GM12878 (cell line): Measurements from ENCODE around the gene SKAP1. TPM values are rescaled to one million over a fixed set of nuclear protein-coding genes. Genes with fewer than 3 reads are reported as not detected.
A peak's percentile ranks its signal among the peaks of the same experiment; 100 is the strongest.

ENCODE experiments used
- ATAC-seq: fragments of 200-7000 bp; cut with Tn5 transposase; 3 replicates; pipeline ENCODE4 v1.9.1; 2020; ENCODE audit warnings: mild to moderate bottlenecking, moderate library complexity
- BruUV-seq: library from RNA; stranded (reverse); fragments of 400-500 nt; replicated peaks from 2 replicates; lab custom pipeline; 2021; lab: Mats Ljungman, UMichigan
- CTCF ChIA-PET: fragments of 300-600 bp; sonication (Branson Sonifier 250); formaldehyde crosslinking; extraction: SDS; loops from one replicate; lab custom pipeline; 2021; ENCODE audit warnings: inconsistent platforms; lab: Yijun Ruan, JAX
- POLR2A ChIA-PET: fragments of 350-600 bp; formaldehyde crosslinking; extraction: SDS; loops from one replicate; lab custom pipeline; 2021; ENCODE audit warnings: inconsistent platforms; lab: Charles Lee
- RAD21 ChIA-PET: fragments of 300-600 bp; sonication (Branson Sonifier 250); formaldehyde crosslinking; loops from one replicate; lab custom pipeline; 2023; ENCODE audit warnings: antibody characterized with exemption; ENCODE audit not compliant: unreplicated experiment; lab: Charles Lee
- SMC1A ChIA-PET: fragments of 300-600 bp; sonication (Branson Sonifier 250); formaldehyde crosslinking; loops from one replicate; lab custom pipeline; 2023; ENCODE audit not compliant: unreplicated experiment, uncharacterized antibody; lab: Charles Lee
- DNase-seq: peaks from one replicate; pipeline ENCODE4 v3.0.0-alpha.2; 2011; ENCODE audit warnings: low read depth, low spot score
- FAIRE-seq: peaks from 3 replicates; lab custom pipeline; 2011; peaks lifted over from hg19 to GRCh38; lab: Jason Lieb, UNC
- H2AFZ ChIP-seq: 2 replicates; pipeline ENCODE4 v1.6.0; 2011; ENCODE audit warnings: low read depth, low read length, control low read depth; ENCODE audit not compliant: control insufficient read depth
- H3K27ac ChIP-seq: 2 replicates; pipeline ENCODE4 v1.5.1; 2011; ENCODE audit warnings: control low read depth; ENCODE audit not compliant: control insufficient read depth, insufficient read depth
- H3K27me3 ChIP-seq, 2 experiments: replicated peaks in 1 of 2; 2 replicates each; pipeline versions ENCODE4 v1.6.0 to v1.6.1; 2011; ENCODE audit warnings: low read length in 1 of 2; ENCODE audit not compliant: control insufficient read depth in 2 of 2, insufficient read depth in 2 of 2
- H3K36me3 ChIP-seq, 2 experiments: 2 replicates each; pipeline ENCODE4 v1.5.1; 2011; ENCODE audit warnings: low read length in 1 of 2; ENCODE audit not compliant: control insufficient read depth in 2 of 2, insufficient read depth in 2 of 2
- H3K4me1 ChIP-seq: 2 replicates; pipeline ENCODE4 v1.6.1; 2011; ENCODE audit warnings: mild to moderate bottlenecking, low read length, moderate library complexity, mixed read lengths; ENCODE audit not compliant: control insufficient read depth, insufficient read depth
- H3K4me2 ChIP-seq: 2 replicates; pipeline ENCODE4 v1.6.0; 2011; ENCODE audit warnings: control low read depth; ENCODE audit not compliant: control insufficient read depth, insufficient read depth
- H3K4me3 ChIP-seq: fragments of 200-600 bp; sonication (generic); 2 replicates; pipeline ENCODE4 v1.5.1; 2016
- H3K79me2 ChIP-seq: 2 replicates; pipeline ENCODE4 v1.6.0; 2011; ENCODE audit warnings: low read length; ENCODE audit not compliant: control insufficient read depth, insufficient read depth
- H3K9ac ChIP-seq: 2 replicates; pipeline ENCODE4 v1.8.0; 2011; ENCODE audit warnings: low read length, control low read depth, mixed read lengths; ENCODE audit not compliant: control insufficient read depth, insufficient read depth
- H3K9me3 ChIP-seq: replicated peaks from 3 replicates; pipeline ENCODE4 v1.5.1; 2011; ENCODE audit warnings: mild to moderate bottlenecking, low read length; ENCODE audit not compliant: control insufficient read depth, insufficient read depth
- H4K20me1 ChIP-seq: 2 replicates; pipeline ENCODE4 v1.6.0; 2011; ENCODE audit not compliant: control insufficient read depth, insufficient read depth
- ATF7 ChIP-seq: fragments of 450-650 bp; IDR thresholded peaks from 2 replicates; pipeline ENCODE4 v1.6.1; 2016; ENCODE audit warnings: low read depth, mild to moderate bottlenecking
- IRF5 ChIP-seq: fragments of 450-650 bp; IDR thresholded peaks from 2 replicates; pipeline ENCODE4 v1.6.1; 2017; ENCODE audit warnings: borderline replicate concordance
- KDM1A ChIP-seq: fragments of 200-600 bp; sonication (generic); IDR thresholded peaks from 2 replicates; pipeline ENCODE4 v1.6.1; 2016; ENCODE audit warnings: borderline replicate concordance
- NFIC ChIP-seq: IDR thresholded peaks from 2 replicates; pipeline ENCODE4 v1.6.1; 2012; ENCODE audit warnings: low read depth, mild to moderate bottlenecking, inconsistent platforms, low read length, moderate library complexity
- NR2F1 ChIP-seq: fragments of 450-650 bp; conservative IDR thresholded peaks from 2 replicates; pipeline ENCODE4 v1.6.1; 2017; ENCODE audit warnings: mild to moderate bottlenecking
- PKNOX1 ChIP-seq: fragments of 450-650 bp; IDR thresholded peaks from 2 replicates; pipeline ENCODE4 v1.6.1; 2016; ENCODE audit warnings: mild to moderate bottlenecking
- RAD51 ChIP-seq: fragments of 450-650 bp; IDR thresholded peaks from 2 replicates; pipeline ENCODE4 v1.6.1; 2016; ENCODE audit warnings: moderate library complexity, mild to moderate bottlenecking, inconsistent platforms
- RELA ChIP-seq: fragments of 450-650 bp; IDR thresholded peaks from 2 replicates; pipeline ENCODE4 v1.8.0; 2014; ENCODE audit warnings: borderline replicate concordance; ENCODE audit not compliant: partially characterized antibody
- RUNX3 ChIP-seq: IDR thresholded peaks from 2 replicates; pipeline ENCODE4 v1.6.1; 2012; ENCODE audit warnings: low read length, inconsistent platforms
- TCF3 ChIP-seq: IDR thresholded peaks from 2 replicates; pipeline ENCODE4 v1.6.1; 2012; ENCODE audit warnings: low read depth, mild to moderate bottlenecking, low read length, borderline replicate concordance; ENCODE audit not compliant: insufficient read depth
- ZNF687 ChIP-seq: fragments of 450-650 bp; IDR thresholded peaks from 2 replicates; pipeline ENCODE4 v1.6.1; 2017; ENCODE audit warnings: mild to moderate bottlenecking, moderate library complexity
- WGBS: methylation state at CpG from one replicate; pipeline ENCODE4 v1.1.6; 2016; ENCODE audit warnings: low lambda C conversion rate; ENCODE audit not compliant: insufficient replicate concordance, insufficient coverage; ENCODE audit errors: missing lambda C conversion rate; 5-methylcytosine and 5-hydroxymethylcytosine counted together
- in situ Hi-C: fragments of 300-500 bp; cut with MboI; formaldehyde crosslinking; loops from 9 replicates; pipeline ENCODE4 v1.14.3; 2018; ENCODE audit warnings: mixed read lengths
- intact Hi-C: fragments of 100-400 bp; cut with micrococcal nuclease; formaldehyde crosslinking; loops from one replicate; pipeline ENCODE4 v1.14.2; 2022; ENCODE audit not compliant: unreplicated experiment
- polyA plus RNA-seq, 11 experiments: library from polyadenylated mRNA; depleted of rRNA in 4 of 11; unstranded in 6 of 11; stranded (reverse) in 5 of 11; fragments of >200 nt; fragmentation: Nextera tagmentation in 4 of 11; fragmentation: Illumina TruSeq in 1 of 11; extraction: Ambion mirVana in 4 of 11; extraction: Trizol in 1 of 11; gene quantifications; 1 replicate in 1 of 11; 2 replicates in 10 of 11; pipeline versions ENCODE4 v1.2.1 to v1.2.3, GENCODE V29; 2011 to 2016; ENCODE audit warnings: inconsistent platforms in 2 of 11, missing spikeins in 2 of 11, low read depth in 1 of 11
- total RNA-seq, 4 experiments: library from RNA; depleted of rRNA in 3 of 4; stranded (reverse); fragments of >200 nt in 3 of 4; fragmentation: Illumina TruSeq in 1 of 4; extraction: Trizol in 1 of 4; gene quantifications; 2 replicates each; pipeline versions ENCODE4 v1.2.1 to v1.2.3, GENCODE V29; 2013 to 2021

SKAP1 gene
- total and polyA plus RNA-seq, 10 of the 15 experiments (the other 5 are each of a cell fraction or from before 2014, with no cell fraction given): 17.1 to 97.6 (median 35.9) TPM

- Histone ChIP-seq H2AFZ (0 out of 2 replicates have a peak overlapping the region, but pooled peaks have one; percentile 30), H3K79me2 (no peaks in the 10 kb centered on the region), H3K36me3 (no peaks in the 10 kb centered on the region), H3K27me3 (no peaks in the 10 kb centered on the region), H4K20me1 (no peaks in the 10 kb centered on the region), H3K27ac (no peak overlapping the region), H3K4me2 (no peak overlapping the region), H3K9me3 (no peaks in the 10 kb centered on the region; the same call in 1 of the 3 replicates), H3K4me1 (peaks cover 14% of the 10 kb centered on the region), H3K4me3 (no peak overlapping the region), H3K9ac (no peak overlapping the region)
- intact Hi-C loops (no loop called here), in situ Hi-C loops (no loop called here)
- no peak for FAIRE-seq
- SMC1A ChIA-PET: interaction anchor here (0.6 to 8.5 kb wide), 12 partner anchors 12 to 916 kb away, joined by 3 to 120 read pairs (median 8); no protein-coding TSS in a partner anchor
- ATAC-seq: peak; percentile 83
- CTCF ChIA-PET: interaction anchor here (0.6 to 7.5 kb wide), 11 partner anchors 8 to 361 kb away, joined by 3 to 89 read pairs (median 4); no protein-coding TSS in a partner anchor
- POLR2A ChIA-PET: interaction anchor here (0.6 to 3.7 kb wide), 5 partner anchors 9 to 101 kb away, joined by 3 to 30 read pairs (median 3); no protein-coding TSS in a partner anchor
- TF ChIP-seq NFIC (0 out of 2 replicates have a peak, but pooled peaks have one; percentile 33), RAD51 (0 out of 2 replicates have a peak, but pooled peaks have one; percentile 19), PKNOX1 (peak; percentile 69), RUNX3 (peak; percentile 70), KDM1A (no peak), RELA (peak; percentile 50), NR2F1 (peak; percentile 32), IRF5 (no peak), ZNF687 (0 out of 2 replicates have a peak, but pooled peaks have one; percentile 33), ATF7 (0 out of 2 replicates have a peak, but pooled peaks have one; percentile 23), TCF3 (no peak)
- 61% methylated on average over 2 of the region's 2 CpGs for whole genome bisulfite sequencing
- no peak for DNase-seq
- no TSS peak for BruUV-seq
- RAD21 ChIA-PET: interaction anchor here (0.7 to 5.7 kb wide), 6 partner anchors 11 to 118 kb away, joined by 3 to 47 read pairs (median 4); no protein-coding TSS in a partner anchor
These were observed 21.5 kb upstream of the SKAP1 start for GRCh38 chr17:48451489-48451888.
